Neural cell (in vitro differentiated cells): Measurements from ENCODE around the gene AFF3. TPM values are rescaled to one million over a fixed set of nuclear protein-coding genes. Genes with fewer than 3 reads are reported as not detected.

Experiments used
- H2AFZ ChIP-seq: fragments of 200-600, 300-800 bp; sonication (generic), shearing (Covaris generic); 2 replicates; pipeline ENCODE4 v1.6.0; 2014; ENCODE audit warnings: low read depth, mild to moderate bottlenecking, antibody characterized with exemption, low read length, moderate library complexity
- H3F3A ChIP-seq: fragments of 200-600 bp; shearing (Covaris generic); 2 replicates; pipeline ENCODE4 v1.6.1; 2016; ENCODE audit warnings: mild to moderate bottlenecking, moderate library complexity, mixed read lengths, antibody characterized with exemption, low read length; ENCODE audit not compliant: insufficient read depth, poor library complexity, severe bottlenecking
- H3K27ac ChIP-seq: fragments of 200-600, 300-800 bp; sonication (generic), shearing (Covaris generic); 2 replicates; pipeline ENCODE4 v1.5.1; 2014; ENCODE audit warnings: mild to moderate bottlenecking, low read length, moderate library complexity
- H3K27me3 ChIP-seq: fragments of 300-800, 200-600 bp; sonication (generic), shearing (Covaris generic); 2 replicates; pipeline ENCODE4 v1.6.0; 2014; ENCODE audit warnings: mild to moderate bottlenecking, low read depth, low read length, moderate library complexity; ENCODE audit not compliant: insufficient read depth
- H3K36me3 ChIP-seq: fragments of 300-800, 200-600 bp; sonication (generic), shearing (Covaris generic); 2 replicates; pipeline ENCODE4 v1.5.1; 2014; ENCODE audit warnings: mild to moderate bottlenecking, antibody characterized with exemption, low read length, moderate library complexity; ENCODE audit not compliant: insufficient read depth
- H3K4me2 ChIP-seq: fragments of 300-800, 200-600 bp; sonication (generic), shearing (Covaris generic); 2 replicates; pipeline ENCODE4 v1.6.0; 2014; ENCODE audit warnings: mild to moderate bottlenecking, low read length
- H3K4me3 ChIP-seq: fragments of 300-800, 200-600 bp; sonication (generic), shearing (Covaris generic); 2 replicates; pipeline ENCODE4 v1.5.1; 2014; ENCODE audit warnings: mild to moderate bottlenecking, low read length, moderate library complexity
- H3K79me2 ChIP-seq: fragments of 200-600 bp; shearing (Covaris generic); replicated peaks from 2 replicates; pipeline ENCODE4 v1.6.0; 2014; ENCODE audit warnings: mild to moderate bottlenecking, low read length, moderate library complexity; ENCODE audit not compliant: insufficient read depth
- H3K9ac ChIP-seq: fragments of 300-800, 200-600 bp; sonication (generic), shearing (Covaris generic); 2 replicates; pipeline ENCODE4 v1.6.1; 2016; ENCODE audit warnings: mild to moderate bottlenecking, low read length, mixed read lengths
- H3K9me2 ChIP-seq: fragments of 200-600 bp; shearing (Covaris generic); 2 replicates; pipeline ENCODE4 v1.6.1; 2016; ENCODE audit warnings: mild to moderate bottlenecking, low read length, mixed read lengths; ENCODE audit not compliant: insufficient read depth
- H3K9me3 ChIP-seq: fragments of 200-600, 300-800 bp; sonication (generic), shearing (Covaris generic); 2 replicates; pipeline ENCODE4 v1.6.1; 2016; ENCODE audit warnings: mild to moderate bottlenecking, mixed run types, low read length, moderate library complexity, mixed read lengths
- H4K20me1 ChIP-seq: fragments of 200-600 bp; shearing (Covaris generic); 2 replicates; pipeline ENCODE4 v1.6.1; 2016; ENCODE audit warnings: mild to moderate bottlenecking, mixed run types; ENCODE audit not compliant: insufficient read depth
- EP300 ChIP-seq: fragments of 450-650 bp; conservative IDR thresholded peaks from 2 replicates; pipeline ENCODE4 v1.6.1; 2014; ENCODE audit warnings: antibody characterized with exemption, mild to moderate bottlenecking, moderate library complexity; ENCODE audit not compliant: poor library complexity, severe bottlenecking
- EZH2 ChIP-seq: fragments of 200-600, 300-800 bp; shearing (Covaris generic), sonication (generic); IDR thresholded peaks from 2 replicates; pipeline ENCODE4 v1.6.1; 2014; ENCODE audit warnings: antibody characterized with exemption, low read length, borderline replicate concordance, mild to moderate bottlenecking; ENCODE audit not compliant: insufficient read depth, poor library complexity, severe bottlenecking
- POLR2AphosphoS5 ChIP-seq: IDR thresholded peaks from 2 replicates; pipeline ENCODE4 v1.6.1; 2012
- RAD21 ChIP-seq: fragments of 450-650 bp; conservative IDR thresholded peaks from 2 replicates; pipeline ENCODE4 v1.6.1; 2014; ENCODE audit warnings: antibody characterized with exemption, mild to moderate bottlenecking, moderate library complexity
- REST ChIP-seq: IDR thresholded peaks from 2 replicates; pipeline ENCODE4 v1.6.1; 2012; ENCODE audit warnings: borderline replicate concordance
- SMC3 ChIP-seq: fragments of 450-650 bp; conservative IDR thresholded peaks from 2 replicates; pipeline ENCODE4 v1.6.1; 2014; ENCODE audit warnings: antibody characterized with exemption, mild to moderate bottlenecking, moderate library complexity; ENCODE audit not compliant: poor library complexity
- polyA plus RNA-seq: library from polyadenylated mRNA; depleted of rRNA; stranded (reverse); fragments of >200 nt; gene quantifications from 2 replicates; pipeline ENCODE4 v1.2.3, GENCODE V29; 2014
- TF ChIP-seq, protein P1 (sequence below): fragments of 450-650 bp; IDR thresholded peaks from 2 replicates; pipeline ENCODE4 v1.5.1; 2014; ENCODE audit warnings: antibody characterized with exemption, mild to moderate bottlenecking, moderate library complexity; ENCODE audit not compliant: poor library complexity, severe bottlenecking

Gene AFF3
- polyA plus RNA-seq, 1 donor from 2014 or later = 5.1 TPM

DNA sequence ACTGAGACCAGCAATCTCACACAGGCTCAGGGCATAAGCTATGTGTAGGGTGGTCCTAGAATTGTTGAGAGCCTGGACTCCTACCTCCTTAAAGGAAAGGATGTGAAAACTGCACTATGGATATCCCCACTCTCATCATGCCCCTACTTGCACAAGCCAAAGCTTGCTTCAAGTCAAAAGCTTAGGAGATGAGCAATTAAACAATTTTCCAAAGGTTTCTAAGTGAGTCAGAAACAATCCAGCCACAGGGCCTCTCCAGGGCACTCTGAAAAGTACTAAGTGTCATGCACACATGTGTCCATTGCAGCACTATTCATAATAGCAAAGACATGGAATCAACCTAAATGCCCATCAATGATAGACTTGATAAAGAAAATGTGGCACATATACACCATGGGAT is 215.4 kb downstream of the AFF3 start:
- Histone ChIP-seq H3K9me3 (peaks cover 4% of the 10 kb centered on the region), H3K4me2 (no peak overlapping the region), H2AFZ (no peak overlapping the region), H3K79me2 (no peaks in the 10 kb centered on the region), H3K9me2 (no peaks in the 10 kb centered on the region), H3K9ac (no peak overlapping the region), H3K27me3 (no peaks in the 10 kb centered on the region), H3K36me3 (no peaks in the 10 kb centered on the region), H3K4me3 (no peak overlapping the region), H4K20me1 (no peaks in the 10 kb centered on the region), H3F3A (no peaks in the 10 kb centered on the region), H3K27ac (no peak overlapping the region)
- TF ChIP-seq SMC3 = no peak
- TF ChIP-seq, protein P1, sequence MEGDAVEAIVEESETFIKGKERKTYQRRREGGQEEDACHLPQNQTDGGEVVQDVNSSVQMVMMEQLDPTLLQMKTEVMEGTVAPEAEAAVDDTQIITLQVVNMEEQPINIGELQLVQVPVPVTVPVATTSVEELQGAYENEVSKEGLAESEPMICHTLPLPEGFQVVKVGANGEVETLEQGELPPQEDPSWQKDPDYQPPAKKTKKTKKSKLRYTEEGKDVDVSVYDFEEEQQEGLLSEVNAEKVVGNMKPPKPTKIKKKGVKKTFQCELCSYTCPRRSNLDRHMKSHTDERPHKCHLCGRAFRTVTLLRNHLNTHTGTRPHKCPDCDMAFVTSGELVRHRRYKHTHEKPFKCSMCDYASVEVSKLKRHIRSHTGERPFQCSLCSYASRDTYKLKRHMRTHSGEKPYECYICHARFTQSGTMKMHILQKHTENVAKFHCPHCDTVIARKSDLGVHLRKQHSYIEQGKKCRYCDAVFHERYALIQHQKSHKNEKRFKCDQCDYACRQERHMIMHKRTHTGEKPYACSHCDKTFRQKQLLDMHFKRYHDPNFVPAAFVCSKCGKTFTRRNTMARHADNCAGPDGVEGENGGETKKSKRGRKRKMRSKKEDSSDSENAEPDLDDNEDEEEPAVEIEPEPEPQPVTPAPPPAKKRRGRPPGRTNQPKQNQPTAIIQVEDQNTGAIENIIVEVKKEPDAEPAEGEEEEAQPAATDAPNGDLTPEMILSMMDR = no peak
- no peak for TF ChIP-seq EZH2
- no peak for TF ChIP-seq POLR2AphosphoS5
- no peak for TF ChIP-seq EP300

DNA sequence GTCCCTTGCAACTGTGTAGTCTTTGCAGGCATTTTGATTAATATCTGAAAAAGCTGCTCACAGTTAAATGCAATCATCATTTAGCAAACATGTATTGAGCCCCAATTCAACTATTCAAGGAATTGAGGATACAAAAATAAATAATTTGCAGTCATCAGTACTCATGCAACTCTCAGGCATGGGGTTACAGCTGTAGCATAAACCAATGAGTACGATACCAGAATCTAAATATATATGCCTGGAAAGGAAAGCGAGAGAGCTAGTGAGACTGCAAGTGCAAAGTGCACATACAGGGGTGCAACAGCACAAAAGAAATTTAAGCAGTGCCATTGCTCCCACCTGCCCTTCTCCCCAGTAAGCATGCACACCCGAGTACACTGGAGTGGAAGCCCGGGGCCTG is 216.4 kb downstream of the AFF3 start:
- Histone ChIP-seq H3K27me3 (no peaks in the 10 kb centered on the region), H3K36me3 (no peaks in the 10 kb centered on the region), H3K4me3 (no peak overlapping the region), H2AFZ (no peak overlapping the region), H3K79me2 (no peaks in the 10 kb centered on the region), H3K9ac (no peak overlapping the region), H3K27ac (no peak overlapping the region), H3K9me2 (no peaks in the 10 kb centered on the region), H3F3A (no peaks in the 10 kb centered on the region), H4K20me1 (no peaks in the 10 kb centered on the region), H3K9me3 (peaks cover 4% of the 10 kb centered on the region), H3K4me2 (no peak overlapping the region)
- TF ChIP-seq REST (no peak), POLR2AphosphoS5 (no peak), EZH2 (no peak), RAD21 (no peak)
- TF ChIP-seq, protein P1 = no peak
